Activated T-cell treated with anti-CD3 and anti-CD28 coated beads, Interleukin-2, amount 50 U/mL, for 1 hour (primary cell): ENCODE data around the gene ZBED1.
"Not testable (repeated sequence)": the region's sequence is repeated elsewhere in the genome, so short reads cannot be mapped to it uniquely, and the experiment has no call there.

ENCODE experiments used
- DNase-seq: peaks from one replicate; pipeline ENCODE4 v3.0.0-alpha.2; 2020

The ZBED1 gene

GRCh38 chrX:2517055-2517454 lies 16.3 kb upstream of the ZBED1 start:
- no peak for DNase-seq

GRCh38 chrX:2516623-2517022 lies 15.8 kb upstream of the ZBED1 start:
- DNase-seq = no peak

- no peak for DNase-seq
Observed at GRCh38 chrX:2514131-2514530, 13.4 kb upstream of the ZBED1 start.

- DNase-seq = no peak
Observed at GRCh38 chrX:2513121-2513664, 12.4 kb upstream of the ZBED1 start.

GRCh38 chrX:2512501-2512900 lies 11.7 kb upstream of the ZBED1 start:
- DNase-seq = no peak

- DNase-seq = no peak
Observed at GRCh38 chrX:2511326-2511725, 10.6 kb upstream of the ZBED1 start.

- no peak for DNase-seq
Observed at GRCh38 chrX:2508648-2509335, 8.0 kb upstream of the ZBED1 start.

GRCh38 chrX:2507904-2508627 lies 7.3 kb upstream of the ZBED1 start:
- no peak for DNase-seq

GRCh38 chrX:2507196-2507595 lies 6.4 kb upstream of the ZBED1 start:
- DNase-seq = no peak

- DNase-seq = not testable (repeated sequence)
Observed at GRCh38 chrX:2505341-2505740, 4.6 kb upstream of the ZBED1 start.

- no peak for DNase-seq
Observed at GRCh38 chrX:2504706-2505332, 4.0 kb upstream of the ZBED1 start.

- DNase-seq = no peak
Observed at GRCh38 chrX:2503591-2504500, 3.1 kb upstream of the ZBED1 start.

- no peak for DNase-seq
Observed at GRCh38 chrX:2502668-2503519, 2.1 kb upstream of the ZBED1 start.

GRCh38 chrX:2502120-2502667 lies 1.4 kb upstream of the ZBED1 start:
- no peak for DNase-seq

- no peak for DNase-seq
Observed at GRCh38 chrX:2501559-2502102, 855 bp upstream of the ZBED1 start.

- DNase-seq = peak; percentile 46
Observed at GRCh38 chrX:2500091-2500802, 529 bp downstream of the ZBED1 start.

GRCh38 chrX:2499507-2499906 lies 1.3 kb downstream of the ZBED1 start:
- no peak for DNase-seq

GRCh38 chrX:2498781-2499302 lies 1.9 kb downstream of the ZBED1 start:
- no peak for DNase-seq

GRCh38 chrX:2497961-2498780 lies 2.6 kb downstream of the ZBED1 start:
- no peak for DNase-seq
